ENCODE data around the gene TRABD2B. TPM values are rescaled to one million over a fixed set of nuclear protein-coding genes. Genes with fewer than 3 reads are reported as not detected.

The TRABD2B gene
- total RNA-seq, 1 donor from 2014 or later = 6.7 TPM

DNA sequence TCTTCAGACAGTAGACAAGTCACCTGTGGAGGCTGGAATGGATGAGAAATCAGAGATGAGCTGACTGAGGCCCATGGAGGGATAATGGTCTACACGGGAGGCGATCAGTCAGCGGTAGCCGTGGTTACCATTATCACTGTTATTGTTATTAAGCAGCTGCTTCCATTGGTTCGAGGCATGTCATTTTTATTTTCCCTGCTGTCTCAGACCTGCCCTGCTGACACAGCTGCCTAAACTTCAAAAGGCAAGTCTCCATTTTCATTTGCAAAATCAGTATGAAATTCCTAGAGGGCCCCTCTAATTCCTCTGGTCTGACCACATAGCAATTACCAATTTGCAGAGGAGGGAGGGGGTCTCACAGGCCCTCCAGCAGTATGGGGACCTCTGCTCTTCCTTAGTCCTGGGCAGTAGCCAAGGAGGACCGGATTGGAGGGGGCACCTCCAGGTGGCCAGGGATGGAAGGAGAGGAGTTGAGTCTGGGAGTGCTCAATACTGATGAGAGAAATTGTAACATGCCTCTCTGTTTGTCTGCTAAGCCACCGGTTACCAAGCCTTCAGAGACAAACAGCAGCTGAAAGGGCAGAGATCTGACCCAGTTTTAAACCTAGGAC is 184.2 kb downstream of the TRABD2B start:
- TF ChIP-seq, protein P1, sequence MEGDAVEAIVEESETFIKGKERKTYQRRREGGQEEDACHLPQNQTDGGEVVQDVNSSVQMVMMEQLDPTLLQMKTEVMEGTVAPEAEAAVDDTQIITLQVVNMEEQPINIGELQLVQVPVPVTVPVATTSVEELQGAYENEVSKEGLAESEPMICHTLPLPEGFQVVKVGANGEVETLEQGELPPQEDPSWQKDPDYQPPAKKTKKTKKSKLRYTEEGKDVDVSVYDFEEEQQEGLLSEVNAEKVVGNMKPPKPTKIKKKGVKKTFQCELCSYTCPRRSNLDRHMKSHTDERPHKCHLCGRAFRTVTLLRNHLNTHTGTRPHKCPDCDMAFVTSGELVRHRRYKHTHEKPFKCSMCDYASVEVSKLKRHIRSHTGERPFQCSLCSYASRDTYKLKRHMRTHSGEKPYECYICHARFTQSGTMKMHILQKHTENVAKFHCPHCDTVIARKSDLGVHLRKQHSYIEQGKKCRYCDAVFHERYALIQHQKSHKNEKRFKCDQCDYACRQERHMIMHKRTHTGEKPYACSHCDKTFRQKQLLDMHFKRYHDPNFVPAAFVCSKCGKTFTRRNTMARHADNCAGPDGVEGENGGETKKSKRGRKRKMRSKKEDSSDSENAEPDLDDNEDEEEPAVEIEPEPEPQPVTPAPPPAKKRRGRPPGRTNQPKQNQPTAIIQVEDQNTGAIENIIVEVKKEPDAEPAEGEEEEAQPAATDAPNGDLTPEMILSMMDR (conservative IDR thresholded peaks at IDR 0.05) = no peak
- no peak for DNase-seq (ENCODE audit: extremely low spot score, unreplicated experiment)
- no peaks in the 10 kb centered on the region for H3K36me3 Mint-ChIP-seq
- no peak overlapping the region for H3K27ac Mint-ChIP-seq
- H3K4me1 Mint-ChIP-seq (ENCODE audit: unreplicated experiment) = peaks cover 73% of the 10 kb centered on the region
- no peaks in the 10 kb centered on the region for H3K9me3 Mint-ChIP-seq
- H3K4me3 Mint-ChIP-seq = no peak overlapping the region
- peaks cover 20% of the 10 kb centered on the region for H3K27me3 Mint-ChIP-seq

DNA sequence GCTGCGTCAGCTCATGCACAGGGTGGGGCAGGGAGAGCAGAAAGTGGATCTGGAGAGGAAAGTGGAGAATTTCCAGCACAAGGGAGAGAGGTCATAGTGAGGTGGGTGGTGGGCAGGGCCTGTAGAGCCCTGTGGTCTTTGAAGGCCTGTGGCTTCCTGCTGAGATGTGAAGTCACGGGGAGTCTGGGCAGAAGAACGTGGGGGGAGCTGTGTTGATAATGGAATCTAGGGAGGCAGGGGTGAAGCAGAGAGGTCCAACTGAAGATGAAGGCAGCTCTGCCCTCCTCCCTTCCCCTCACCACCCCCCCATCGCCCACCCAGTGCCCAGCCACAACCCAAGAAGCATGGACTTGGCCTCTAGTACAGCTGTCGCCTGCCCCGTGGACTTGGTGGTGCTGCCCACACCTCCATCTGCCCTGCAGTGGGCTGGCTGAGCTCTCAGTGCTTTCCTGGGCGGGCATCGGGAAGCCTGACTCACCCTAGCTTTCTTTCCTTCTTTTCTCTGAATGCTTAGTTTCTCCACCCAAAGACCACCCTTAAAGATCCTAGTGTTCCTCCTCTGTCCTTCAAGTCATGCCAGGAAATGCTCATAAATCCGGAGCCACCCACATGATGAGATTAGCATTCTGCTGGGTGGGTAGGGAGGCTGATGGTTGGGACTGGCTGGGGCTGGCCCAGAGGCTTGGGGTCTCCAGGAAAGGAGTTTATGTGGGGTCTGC is 186.1 kb downstream of the TRABD2B start:
- TF ChIP-seq, protein P1 (conservative IDR thresholded peaks at IDR 0.05) = no peak
- Mint-ChIP-seq H3K36me3 (no peaks in the 10 kb centered on the region), H3K9me3 (no peaks in the 10 kb centered on the region), H3K4me3 (no peak overlapping the region), H3K27me3 (peaks cover 17% of the 10 kb centered on the region), H3K27ac (no peak overlapping the region), H3K4me1 (ENCODE audit: unreplicated experiment) (peaks cover 66% of the 10 kb centered on the region)
- DNase-seq (ENCODE audit: extremely low spot score, unreplicated experiment) = no peak

DNA sequence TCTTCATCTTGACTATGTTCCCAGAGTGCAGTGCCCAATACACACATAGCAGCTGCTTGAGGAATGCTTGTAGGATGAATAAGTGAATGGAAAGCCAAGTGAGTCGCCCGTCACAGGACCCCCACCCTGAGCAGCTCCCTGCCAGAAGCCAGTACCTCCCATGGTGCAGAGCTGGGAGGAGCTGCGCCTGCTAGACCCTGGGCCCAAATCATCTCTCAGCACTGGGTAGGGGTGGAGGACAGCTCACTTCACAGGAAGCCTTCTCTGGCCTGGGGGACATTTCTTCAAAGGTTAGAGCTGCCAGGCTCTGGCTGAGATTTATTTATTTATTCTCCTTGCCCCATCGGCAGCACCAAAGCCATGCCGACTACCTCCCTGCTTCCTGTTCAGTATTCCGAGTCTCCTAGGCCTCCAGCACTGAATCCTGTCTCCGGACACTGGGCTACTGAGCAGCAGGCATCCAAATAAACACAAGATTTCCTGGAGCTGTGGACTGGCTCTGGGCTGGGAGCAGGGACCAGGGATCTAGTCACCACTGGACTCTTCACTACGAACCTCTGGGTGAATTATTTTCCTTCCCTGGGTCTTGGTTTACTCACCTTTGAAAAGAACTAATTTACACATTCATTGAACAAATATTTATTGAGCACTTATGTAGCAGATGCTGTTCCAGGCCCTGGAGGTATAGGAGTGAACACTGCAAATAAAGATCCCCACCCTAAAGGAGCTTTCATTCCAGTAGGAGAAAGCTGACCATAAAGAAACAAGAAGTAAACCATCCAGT is 187.7 kb downstream of the TRABD2B start:
- TF ChIP-seq, protein P1 (conservative IDR thresholded peaks at IDR 0.05) = no peak
- peaks cover 17% of the 10 kb centered on the region for H3K27me3 Mint-ChIP-seq
- H3K4me1 Mint-ChIP-seq (ENCODE audit: unreplicated experiment) = peaks cover 64% of the 10 kb centered on the region
- H3K9me3 Mint-ChIP-seq = no peaks in the 10 kb centered on the region
- peak overlapping the region; percentile 0 for H3K27ac Mint-ChIP-seq
- DNase-seq (ENCODE audit: extremely low spot score, unreplicated experiment) = no peak
- no peak overlapping the region for H3K4me3 Mint-ChIP-seq
- H3K36me3 Mint-ChIP-seq = no peaks in the 10 kb centered on the region

DNA sequence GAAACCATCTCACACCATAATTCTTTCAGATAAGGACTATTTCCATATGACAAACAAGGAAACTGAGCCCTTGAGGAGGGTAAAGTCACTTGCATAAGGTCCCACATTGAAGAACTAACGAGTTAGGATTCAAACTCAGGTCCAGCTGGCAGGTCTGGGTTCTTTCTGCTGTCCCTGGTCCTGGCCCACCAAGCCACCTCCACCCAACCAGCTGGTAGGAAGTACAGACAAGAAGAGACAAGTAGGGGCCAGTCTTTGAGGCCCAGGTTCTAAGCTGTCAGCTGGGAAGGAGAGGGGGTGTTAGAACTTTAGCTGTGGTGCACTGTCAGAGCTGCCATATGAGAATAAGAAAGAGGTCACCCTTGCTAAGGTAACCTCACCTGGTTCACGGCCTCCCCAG is 188.6 kb downstream of the TRABD2B start:
- Mint-ChIP-seq H3K9me3 (no peaks in the 10 kb centered on the region), H3K27ac (no peak overlapping the region), H3K27me3 (peaks cover 11% of the 10 kb centered on the region), H3K4me1 (ENCODE audit: unreplicated experiment) (peaks cover 62% of the 10 kb centered on the region), H3K4me3 (no peak overlapping the region), H3K36me3 (no peaks in the 10 kb centered on the region)
- TF ChIP-seq, protein P1 (conservative IDR thresholded peaks at IDR 0.05) = no peak
- no peak for DNase-seq (ENCODE audit: extremely low spot score, unreplicated experiment)

DNA sequence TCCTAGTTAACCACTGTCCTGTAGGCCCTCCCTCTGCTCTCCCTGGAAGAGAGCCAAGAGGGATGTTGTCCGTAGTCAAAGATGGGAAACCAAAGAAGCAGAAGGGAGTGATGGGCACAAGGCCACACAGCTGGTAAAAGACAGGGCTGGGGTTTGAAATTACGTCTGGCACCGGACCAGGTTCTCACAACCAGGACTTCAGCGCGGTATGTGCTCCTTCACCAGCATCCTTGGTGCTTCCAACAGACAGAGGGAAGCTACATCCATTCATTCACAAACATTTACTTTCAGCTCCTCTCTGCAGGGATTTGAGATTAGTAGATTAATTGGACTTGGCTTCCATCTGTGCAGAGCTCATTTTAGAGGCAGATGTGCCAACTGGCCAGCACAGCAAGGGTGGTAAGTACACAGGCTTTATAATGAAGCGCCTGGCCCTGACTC is 191.2 kb downstream of the TRABD2B start:
- Mint-ChIP-seq H3K4me1 (ENCODE audit: unreplicated experiment) (peaks cover 55% of the 10 kb centered on the region), H3K27me3 (peaks cover 9% of the 10 kb centered on the region), H3K27ac (no peak overlapping the region), H3K9me3 (no peaks in the 10 kb centered on the region), H3K4me3 (no peak overlapping the region), H3K36me3 (no peaks in the 10 kb centered on the region)
- TF ChIP-seq, protein P1 (conservative IDR thresholded peaks at IDR 0.05) = no peak
- DNase-seq (ENCODE audit: extremely low spot score, unreplicated experiment) = no peak

All from type B pancreatic cell (in vitro differentiated cells).